Neural cell (in vitro differentiated cells): ENCODE results near the gene CNTNAP2. TPM values are rescaled to one million over a fixed set of nuclear protein-coding genes. Genes with fewer than 3 reads are reported as not detected.
A peak's percentile ranks its signal among the peaks of the same experiment; 100 is the strongest.

Source experiments
- H2AFZ ChIP-seq: fragments of 200-600, 300-800 bp; sonication (generic), shearing (Covaris generic); 2 replicates; pipeline ENCODE4 v1.6.0; 2014; ENCODE audit warnings: low read depth, mild to moderate bottlenecking, antibody characterized with exemption, low read length, moderate library complexity
- H3F3A ChIP-seq: fragments of 200-600 bp; shearing (Covaris generic); 2 replicates; pipeline ENCODE4 v1.6.1; 2016; ENCODE audit warnings: mild to moderate bottlenecking, moderate library complexity, mixed read lengths, antibody characterized with exemption, low read length; ENCODE audit not compliant: insufficient read depth, poor library complexity, severe bottlenecking
- H3K27ac ChIP-seq: fragments of 200-600, 300-800 bp; sonication (generic), shearing (Covaris generic); 2 replicates; pipeline ENCODE4 v1.5.1; 2014; ENCODE audit warnings: mild to moderate bottlenecking, low read length, moderate library complexity
- H3K27me3 ChIP-seq: fragments of 300-800, 200-600 bp; sonication (generic), shearing (Covaris generic); 2 replicates; pipeline ENCODE4 v1.6.0; 2014; ENCODE audit warnings: mild to moderate bottlenecking, low read depth, low read length, moderate library complexity; ENCODE audit not compliant: insufficient read depth
- H3K36me3 ChIP-seq: fragments of 300-800, 200-600 bp; sonication (generic), shearing (Covaris generic); 2 replicates; pipeline ENCODE4 v1.5.1; 2014; ENCODE audit warnings: mild to moderate bottlenecking, antibody characterized with exemption, low read length, moderate library complexity; ENCODE audit not compliant: insufficient read depth
- H3K4me2 ChIP-seq: fragments of 300-800, 200-600 bp; sonication (generic), shearing (Covaris generic); 2 replicates; pipeline ENCODE4 v1.6.0; 2014; ENCODE audit warnings: mild to moderate bottlenecking, low read length
- H3K4me3 ChIP-seq: fragments of 300-800, 200-600 bp; sonication (generic), shearing (Covaris generic); 2 replicates; pipeline ENCODE4 v1.5.1; 2014; ENCODE audit warnings: mild to moderate bottlenecking, low read length, moderate library complexity
- H3K79me2 ChIP-seq: fragments of 200-600 bp; shearing (Covaris generic); replicated peaks from 2 replicates; pipeline ENCODE4 v1.6.0; 2014; ENCODE audit warnings: mild to moderate bottlenecking, low read length, moderate library complexity; ENCODE audit not compliant: insufficient read depth
- H3K9ac ChIP-seq: fragments of 300-800, 200-600 bp; sonication (generic), shearing (Covaris generic); 2 replicates; pipeline ENCODE4 v1.6.1; 2016; ENCODE audit warnings: mild to moderate bottlenecking, low read length, mixed read lengths
- H3K9me2 ChIP-seq: fragments of 200-600 bp; shearing (Covaris generic); 2 replicates; pipeline ENCODE4 v1.6.1; 2016; ENCODE audit warnings: mild to moderate bottlenecking, low read length, mixed read lengths; ENCODE audit not compliant: insufficient read depth
- H3K9me3 ChIP-seq: fragments of 200-600, 300-800 bp; sonication (generic), shearing (Covaris generic); 2 replicates; pipeline ENCODE4 v1.6.1; 2016; ENCODE audit warnings: mild to moderate bottlenecking, mixed run types, low read length, moderate library complexity, mixed read lengths
- H4K20me1 ChIP-seq: fragments of 200-600 bp; shearing (Covaris generic); 2 replicates; pipeline ENCODE4 v1.6.1; 2016; ENCODE audit warnings: mild to moderate bottlenecking, mixed run types; ENCODE audit not compliant: insufficient read depth
- EP300 ChIP-seq: fragments of 450-650 bp; conservative IDR thresholded peaks from 2 replicates; pipeline ENCODE4 v1.6.1; 2014; ENCODE audit warnings: antibody characterized with exemption, mild to moderate bottlenecking, moderate library complexity; ENCODE audit not compliant: poor library complexity, severe bottlenecking
- EZH2 ChIP-seq: fragments of 200-600, 300-800 bp; shearing (Covaris generic), sonication (generic); IDR thresholded peaks from 2 replicates; pipeline ENCODE4 v1.6.1; 2014; ENCODE audit warnings: antibody characterized with exemption, low read length, borderline replicate concordance, mild to moderate bottlenecking; ENCODE audit not compliant: insufficient read depth, poor library complexity, severe bottlenecking
- MXI1 ChIP-seq: fragments of 450-650 bp; conservative IDR thresholded peaks from 2 replicates; pipeline ENCODE4 v1.6.1; 2014; ENCODE audit warnings: antibody characterized with exemption, mild to moderate bottlenecking; ENCODE audit not compliant: poor library complexity, severe bottlenecking
- POLR2AphosphoS5 ChIP-seq: IDR thresholded peaks from 2 replicates; pipeline ENCODE4 v1.6.1; 2012
- RAD21 ChIP-seq: fragments of 450-650 bp; conservative IDR thresholded peaks from 2 replicates; pipeline ENCODE4 v1.6.1; 2014; ENCODE audit warnings: antibody characterized with exemption, mild to moderate bottlenecking, moderate library complexity
- SMC3 ChIP-seq: fragments of 450-650 bp; conservative IDR thresholded peaks from 2 replicates; pipeline ENCODE4 v1.6.1; 2014; ENCODE audit warnings: antibody characterized with exemption, mild to moderate bottlenecking, moderate library complexity; ENCODE audit not compliant: poor library complexity
- TAF1 ChIP-seq: IDR thresholded peaks from 2 replicates; pipeline ENCODE4 v1.6.1; 2012; ENCODE audit warnings: low read depth
- polyA plus RNA-seq: library from polyadenylated mRNA; depleted of rRNA; stranded (reverse); fragments of >200 nt; gene quantifications from 2 replicates; pipeline ENCODE4 v1.2.3, GENCODE V29; 2014
- TF ChIP-seq, protein P1 (sequence below): fragments of 450-650 bp; IDR thresholded peaks from 2 replicates; pipeline ENCODE4 v1.5.1; 2014; ENCODE audit warnings: antibody characterized with exemption, mild to moderate bottlenecking, moderate library complexity; ENCODE audit not compliant: poor library complexity, severe bottlenecking
- TF ChIP-seq, protein P2 (sequence below): IDR thresholded peaks from 2 replicates; pipeline ENCODE4 v1.6.1; 2012; ENCODE audit warnings: borderline replicate concordance

The CNTNAP2 gene
- polyA plus RNA-seq, 1 donor from 2014 or later = 276 TPM

DNA sequence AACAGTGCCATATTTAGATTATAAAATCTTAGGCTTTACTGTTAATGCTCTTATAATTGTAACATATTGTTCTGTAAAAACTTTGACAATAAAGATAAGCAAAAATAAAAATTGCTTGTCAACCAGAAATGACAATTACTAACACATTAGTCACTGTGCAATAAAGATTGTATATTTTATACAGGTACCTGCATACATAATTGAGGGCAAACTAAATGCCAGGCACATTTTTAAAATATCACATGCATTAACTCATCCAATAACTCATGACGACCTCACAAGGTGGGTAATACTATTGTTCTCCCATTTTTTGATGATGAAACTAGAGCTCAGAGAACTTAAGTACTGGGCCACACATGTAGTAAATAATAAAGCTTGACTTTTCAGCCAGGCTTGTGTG, 1453.8 kb downstream of the CNTNAP2 start:
- no peak for TF ChIP-seq SMC3
- no peak for TF ChIP-seq MXI1
- TF ChIP-seq, protein P1, sequence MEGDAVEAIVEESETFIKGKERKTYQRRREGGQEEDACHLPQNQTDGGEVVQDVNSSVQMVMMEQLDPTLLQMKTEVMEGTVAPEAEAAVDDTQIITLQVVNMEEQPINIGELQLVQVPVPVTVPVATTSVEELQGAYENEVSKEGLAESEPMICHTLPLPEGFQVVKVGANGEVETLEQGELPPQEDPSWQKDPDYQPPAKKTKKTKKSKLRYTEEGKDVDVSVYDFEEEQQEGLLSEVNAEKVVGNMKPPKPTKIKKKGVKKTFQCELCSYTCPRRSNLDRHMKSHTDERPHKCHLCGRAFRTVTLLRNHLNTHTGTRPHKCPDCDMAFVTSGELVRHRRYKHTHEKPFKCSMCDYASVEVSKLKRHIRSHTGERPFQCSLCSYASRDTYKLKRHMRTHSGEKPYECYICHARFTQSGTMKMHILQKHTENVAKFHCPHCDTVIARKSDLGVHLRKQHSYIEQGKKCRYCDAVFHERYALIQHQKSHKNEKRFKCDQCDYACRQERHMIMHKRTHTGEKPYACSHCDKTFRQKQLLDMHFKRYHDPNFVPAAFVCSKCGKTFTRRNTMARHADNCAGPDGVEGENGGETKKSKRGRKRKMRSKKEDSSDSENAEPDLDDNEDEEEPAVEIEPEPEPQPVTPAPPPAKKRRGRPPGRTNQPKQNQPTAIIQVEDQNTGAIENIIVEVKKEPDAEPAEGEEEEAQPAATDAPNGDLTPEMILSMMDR = no peak
- TF ChIP-seq EZH2 = no peak
- TF ChIP-seq POLR2AphosphoS5 = no peak
- TF ChIP-seq EP300 = no peak
- no peak for TF ChIP-seq RAD21
- TF ChIP-seq, protein P2, sequence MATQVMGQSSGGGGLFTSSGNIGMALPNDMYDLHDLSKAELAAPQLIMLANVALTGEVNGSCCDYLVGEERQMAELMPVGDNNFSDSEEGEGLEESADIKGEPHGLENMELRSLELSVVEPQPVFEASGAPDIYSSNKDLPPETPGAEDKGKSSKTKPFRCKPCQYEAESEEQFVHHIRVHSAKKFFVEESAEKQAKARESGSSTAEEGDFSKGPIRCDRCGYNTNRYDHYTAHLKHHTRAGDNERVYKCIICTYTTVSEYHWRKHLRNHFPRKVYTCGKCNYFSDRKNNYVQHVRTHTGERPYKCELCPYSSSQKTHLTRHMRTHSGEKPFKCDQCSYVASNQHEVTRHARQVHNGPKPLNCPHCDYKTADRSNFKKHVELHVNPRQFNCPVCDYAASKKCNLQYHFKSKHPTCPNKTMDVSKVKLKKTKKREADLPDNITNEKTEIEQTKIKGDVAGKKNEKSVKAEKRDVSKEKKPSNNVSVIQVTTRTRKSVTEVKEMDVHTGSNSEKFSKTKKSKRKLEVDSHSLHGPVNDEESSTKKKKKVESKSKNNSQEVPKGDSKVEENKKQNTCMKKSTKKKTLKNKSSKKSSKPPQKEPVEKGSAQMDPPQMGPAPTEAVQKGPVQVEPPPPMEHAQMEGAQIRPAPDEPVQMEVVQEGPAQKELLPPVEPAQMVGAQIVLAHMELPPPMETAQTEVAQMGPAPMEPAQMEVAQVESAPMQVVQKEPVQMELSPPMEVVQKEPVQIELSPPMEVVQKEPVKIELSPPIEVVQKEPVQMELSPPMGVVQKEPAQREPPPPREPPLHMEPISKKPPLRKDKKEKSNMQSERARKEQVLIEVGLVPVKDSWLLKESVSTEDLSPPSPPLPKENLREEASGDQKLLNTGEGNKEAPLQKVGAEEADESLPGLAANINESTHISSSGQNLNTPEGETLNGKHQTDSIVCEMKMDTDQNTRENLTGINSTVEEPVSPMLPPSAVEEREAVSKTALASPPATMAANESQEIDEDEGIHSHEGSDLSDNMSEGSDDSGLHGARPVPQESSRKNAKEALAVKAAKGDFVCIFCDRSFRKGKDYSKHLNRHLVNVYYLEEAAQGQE = no peak
- no peak for TF ChIP-seq TAF1
- no peaks in the 10 kb centered on the region for H3K36me3 ChIP-seq
- H2AFZ ChIP-seq = no peak overlapping the region
- no peaks in the 10 kb centered on the region for H3K9me3 ChIP-seq
- H3K79me2 ChIP-seq = no peaks in the 10 kb centered on the region
- no peak overlapping the region for H3K4me3 ChIP-seq
- H3K4me2 ChIP-seq = no peak overlapping the region
- no peaks in the 10 kb centered on the region for H3K27me3 ChIP-seq
- H3F3A ChIP-seq = no peaks in the 10 kb centered on the region
- no peaks in the 10 kb centered on the region for H3K9me2 ChIP-seq
- no peak overlapping the region for H3K9ac ChIP-seq
- no peaks in the 10 kb centered on the region for H4K20me1 ChIP-seq
- no peak overlapping the region for H3K27ac ChIP-seq

DNA sequence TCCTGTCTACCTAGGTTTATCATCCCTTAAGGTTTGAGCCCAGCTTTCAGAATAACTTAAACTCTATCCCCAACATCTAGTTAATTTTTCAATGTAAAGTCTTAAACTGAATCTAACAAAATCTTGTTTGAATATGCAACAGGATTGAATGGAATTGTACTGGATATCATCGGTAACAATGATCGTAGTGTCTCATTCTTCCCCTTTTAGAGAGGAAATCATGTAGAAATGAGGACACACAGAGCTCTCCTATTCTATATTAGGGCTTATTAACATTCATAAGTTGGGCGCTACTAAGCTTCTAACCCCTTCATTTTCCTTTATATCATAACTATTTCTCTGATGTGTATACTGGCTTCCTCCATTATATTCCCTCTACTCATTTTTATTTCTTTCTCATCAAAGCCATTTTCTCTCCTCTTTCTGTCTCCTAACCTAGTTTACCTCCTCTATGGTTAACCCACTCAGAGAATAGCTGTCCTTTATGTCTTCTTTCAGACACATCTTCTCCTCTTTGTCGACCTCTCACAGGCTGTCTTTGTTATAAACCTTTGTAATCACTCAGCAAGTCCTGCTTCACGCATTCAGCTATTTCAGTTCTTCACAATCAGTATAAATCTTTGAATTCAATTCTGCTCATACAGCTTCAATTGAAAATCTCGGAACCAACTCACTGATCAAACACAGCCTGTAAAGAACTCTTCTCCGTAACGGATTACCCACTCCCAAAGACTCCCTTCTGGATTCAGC, 1455.0 kb downstream of the CNTNAP2 start:
- peak overlapping the region; percentile 23 for H3K27ac ChIP-seq

More for the DNA sequence above, 1455.0 kb downstream of the CNTNAP2 start:
- no peak for TF ChIP-seq EP300
- no peak for TF ChIP-seq MXI1
- TF ChIP-seq EZH2 = no peak
- TF ChIP-seq, protein P2 = no peak
- TF ChIP-seq, protein P1 = no peak
- TF ChIP-seq TAF1 = no peak
- TF ChIP-seq SMC3 = no peak
- TF ChIP-seq POLR2AphosphoS5 = no peak
- no peak for TF ChIP-seq RAD21
- H4K20me1 ChIP-seq = no peaks in the 10 kb centered on the region
- H3K9ac ChIP-seq = no peak overlapping the region
- H3K36me3 ChIP-seq = no peaks in the 10 kb centered on the region
- no peaks in the 10 kb centered on the region for H3F3A ChIP-seq
- H3K79me2 ChIP-seq = no peaks in the 10 kb centered on the region
- no peaks in the 10 kb centered on the region for H3K9me3 ChIP-seq
- H3K9me2 ChIP-seq = no peaks in the 10 kb centered on the region
- no peak overlapping the region for H3K4me2 ChIP-seq
- H3K4me3 ChIP-seq = no peak overlapping the region
- no peak overlapping the region for H2AFZ ChIP-seq
- no peaks in the 10 kb centered on the region for H3K27me3 ChIP-seq
